ENCODE measurements around the gene TCF25.
A peak's percentile ranks its signal among the peaks of the same experiment; 100 is the strongest.

Gene TCF25

GRCh38 chr16:89827383-89828198 is 45.8 kb upstream of the TCF25 start (continued):
- TF ChIP-seq ZNF776 (tag by site-specific recombination; IDR thresholded peaks at IDR 0.05; ENCODE audit: borderline replicate concordance) (no peak), ZBTB10 (tag by site-specific recombination; IDR thresholded peaks at IDR 0.05) (peak; percentile 62; the same call in 1 of the 2 replicates), ZNF518A (tag by site-specific recombination; conservative IDR thresholded peaks at IDR 0.05; ENCODE audit: low read depth) (no peak), ZNF23 (tag by site-specific recombination; IDR thresholded peaks at IDR 0.05; ENCODE audit: borderline replicate concordance) (no peak), ZFP37 (tag by site-specific recombination; IDR thresholded peaks at IDR 0.05) (no peak), ZBTB8A (tag by site-specific recombination; IDR thresholded peaks at IDR 0.05) (peak; percentile 61), ZNF621 (tag by site-specific recombination; IDR thresholded peaks at IDR 0.05) (no peak), ZNF624 (tag by site-specific recombination; IDR thresholded peaks at IDR 0.05) (no peak), ZNF302 (tag by site-specific recombination; IDR thresholded peaks at IDR 0.05; ENCODE audit: low read depth) (no peak), ZSCAN30 (tag by site-specific recombination; IDR thresholded peaks at IDR 0.05) (0 out of 2 replicates have a peak, but pooled peaks have one; percentile 25), ZNF777 (tag by site-specific recombination; IDR thresholded peaks at IDR 0.05; ENCODE audit: borderline replicate concordance) (0 out of 2 replicates have a peak, but pooled peaks have one; percentile 39), ZNF529 (tag by site-specific recombination; IDR thresholded peaks at IDR 0.05; ENCODE audit: insufficient replicate concordance) (no peak), ZNF416 (tag by site-specific recombination; IDR thresholded peaks at IDR 0.05) (no peak), ZNF843 (tag by site-specific recombination; IDR thresholded peaks at IDR 0.05) (no peak), ZBTB20 (tag by site-specific recombination; IDR thresholded peaks at IDR 0.05) (peak; percentile 97), ZNF354C (tag by site-specific recombination; IDR thresholded peaks at IDR 0.05; ENCODE audit: borderline replicate concordance, low read depth) (no peak), ZNF223 (tag by site-specific recombination; IDR thresholded peaks at IDR 0.05) (no peak), ZNF510 (tag by site-specific recombination; IDR thresholded peaks at IDR 0.05; ENCODE audit: insufficient replicate concordance) (no peak), ZFP41 (tag by site-specific recombination; IDR thresholded peaks at IDR 0.05; ENCODE audit: borderline replicate concordance) (no peak), SP7 (tag by site-specific recombination; IDR thresholded peaks at IDR 0.05) (peak; percentile 62), ZNF692 (tag by site-specific recombination; IDR thresholded peaks at IDR 0.05) (0 out of 2 replicates have a peak, but pooled peaks have one; percentile 30), ZBTB11 (tag by site-specific recombination; conservative IDR thresholded peaks at IDR 0.05; ENCODE audit: low read depth) (0 out of 2 replicates have a peak, but pooled peaks have one; percentile 10), ZNF10 (tag by site-specific recombination; IDR thresholded peaks at IDR 0.05) (no peak), ZNF426 (tag by site-specific recombination; IDR thresholded peaks at IDR 0.05) (no peak)

All from HEK293 (cell line).